ENCODE data around the gene CLEC11A. TPM values are rescaled to one million over a fixed set of nuclear protein-coding genes. Genes with fewer than 3 reads are reported as not detected.

CLEC11A gene
- total RNA-seq, 1 donor from 2014 or later = 12.7 TPM

DNA sequence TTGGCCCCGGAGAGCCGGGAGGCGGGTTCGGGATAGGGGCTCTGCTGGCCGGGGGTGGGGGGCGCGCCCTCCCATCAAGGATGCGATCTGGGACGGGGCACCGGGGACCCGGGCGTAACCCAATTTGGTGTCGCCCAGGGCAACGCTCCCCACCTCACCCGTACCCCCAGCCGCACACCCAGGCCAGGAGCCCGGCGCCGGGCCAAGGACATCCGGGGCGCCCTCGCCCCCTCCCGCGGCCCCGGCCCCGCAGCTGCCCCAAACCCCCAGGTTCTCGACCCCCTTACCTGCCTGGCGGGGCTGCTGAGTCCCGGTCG is 4.1 kb upstream of the CLEC11A start:
- peak overlapping the region; percentile 44 for H3K4me3 ChIP-seq (ENCODE audit: low read depth, low read length)
- TF ChIP-seq, protein P1, sequence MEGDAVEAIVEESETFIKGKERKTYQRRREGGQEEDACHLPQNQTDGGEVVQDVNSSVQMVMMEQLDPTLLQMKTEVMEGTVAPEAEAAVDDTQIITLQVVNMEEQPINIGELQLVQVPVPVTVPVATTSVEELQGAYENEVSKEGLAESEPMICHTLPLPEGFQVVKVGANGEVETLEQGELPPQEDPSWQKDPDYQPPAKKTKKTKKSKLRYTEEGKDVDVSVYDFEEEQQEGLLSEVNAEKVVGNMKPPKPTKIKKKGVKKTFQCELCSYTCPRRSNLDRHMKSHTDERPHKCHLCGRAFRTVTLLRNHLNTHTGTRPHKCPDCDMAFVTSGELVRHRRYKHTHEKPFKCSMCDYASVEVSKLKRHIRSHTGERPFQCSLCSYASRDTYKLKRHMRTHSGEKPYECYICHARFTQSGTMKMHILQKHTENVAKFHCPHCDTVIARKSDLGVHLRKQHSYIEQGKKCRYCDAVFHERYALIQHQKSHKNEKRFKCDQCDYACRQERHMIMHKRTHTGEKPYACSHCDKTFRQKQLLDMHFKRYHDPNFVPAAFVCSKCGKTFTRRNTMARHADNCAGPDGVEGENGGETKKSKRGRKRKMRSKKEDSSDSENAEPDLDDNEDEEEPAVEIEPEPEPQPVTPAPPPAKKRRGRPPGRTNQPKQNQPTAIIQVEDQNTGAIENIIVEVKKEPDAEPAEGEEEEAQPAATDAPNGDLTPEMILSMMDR (conservative IDR thresholded peaks at IDR 0.05; ENCODE audit: low read depth, low read length) = no peak
- DNase-seq (ENCODE audit: low read depth) = no peak

DNA sequence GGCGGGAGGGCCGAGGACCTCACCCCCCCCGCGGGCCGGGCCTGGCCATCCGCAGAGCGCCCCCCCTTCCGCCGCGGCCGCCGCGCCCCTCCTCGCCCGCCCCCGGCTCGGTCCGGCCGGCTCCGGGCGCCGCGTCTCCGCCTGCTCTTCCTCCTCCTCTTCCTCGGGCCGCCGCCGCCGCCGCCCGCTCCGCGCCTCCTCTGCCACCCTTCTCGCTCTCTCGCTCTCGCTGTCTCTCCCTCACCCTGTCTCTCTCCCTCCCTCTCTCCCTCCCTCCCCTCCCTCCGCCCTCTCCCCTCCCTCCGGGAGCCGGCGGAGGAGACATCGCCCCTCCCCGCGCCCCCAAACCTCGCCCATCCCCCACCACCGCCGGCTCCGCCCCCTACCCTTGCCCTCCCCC is 3.6 kb upstream of the CLEC11A start, which contains the start of gene SHANK1:
SHANK1 (minus strand) TSS at position 237 of the 400 bp plus-strand sequence. CDS start 2,883 bp downstream, outside the sequence.
- no peak for DNase-seq (ENCODE audit: low read depth)
- H3K4me3 ChIP-seq (ENCODE audit: low read depth, low read length) = peak within 1 kb of the TSS; percentile 44
- TF ChIP-seq, protein P1 (conservative IDR thresholded peaks at IDR 0.05; ENCODE audit: low read depth, low read length) = no peak

DNA sequence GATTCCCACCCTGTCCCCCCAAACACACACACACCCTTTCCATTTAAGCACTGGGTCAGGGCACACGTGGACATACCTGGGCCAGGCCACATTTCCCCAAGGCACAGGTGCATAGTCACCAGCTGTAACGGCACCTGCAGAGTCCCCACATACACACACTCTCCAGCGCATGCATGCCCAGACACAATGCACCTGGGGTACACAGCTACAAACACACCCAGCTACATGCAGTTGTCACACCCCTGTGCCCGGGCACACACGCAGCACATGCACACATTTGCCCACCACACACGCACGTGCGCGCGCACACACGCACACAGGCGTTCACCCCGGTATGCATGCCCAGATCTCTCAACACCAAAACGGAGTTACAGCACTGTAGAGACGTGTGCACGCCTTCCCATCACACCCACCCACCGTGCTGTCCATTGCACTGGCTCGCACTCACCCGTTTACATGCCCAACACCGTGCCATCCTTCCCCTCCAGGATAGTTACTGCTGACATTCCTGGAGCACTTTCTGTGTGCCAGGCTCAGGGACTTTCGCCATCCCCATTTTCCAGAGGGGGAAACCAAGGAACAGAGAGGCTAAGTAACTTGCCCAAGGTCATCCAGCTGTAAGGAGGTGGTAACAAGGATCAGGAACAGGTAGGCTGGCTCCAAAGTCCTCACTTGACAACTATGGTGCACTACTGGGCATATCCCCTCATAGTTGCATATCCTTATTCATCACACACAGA is 2.8 kb upstream of the CLEC11A start:
- no peak for DNase-seq (ENCODE audit: low read depth)
- no peak overlapping the region for H3K4me3 ChIP-seq (ENCODE audit: low read depth, low read length)
- TF ChIP-seq, protein P1 (conservative IDR thresholded peaks at IDR 0.05; ENCODE audit: low read depth, low read length) = no peak

DNA sequence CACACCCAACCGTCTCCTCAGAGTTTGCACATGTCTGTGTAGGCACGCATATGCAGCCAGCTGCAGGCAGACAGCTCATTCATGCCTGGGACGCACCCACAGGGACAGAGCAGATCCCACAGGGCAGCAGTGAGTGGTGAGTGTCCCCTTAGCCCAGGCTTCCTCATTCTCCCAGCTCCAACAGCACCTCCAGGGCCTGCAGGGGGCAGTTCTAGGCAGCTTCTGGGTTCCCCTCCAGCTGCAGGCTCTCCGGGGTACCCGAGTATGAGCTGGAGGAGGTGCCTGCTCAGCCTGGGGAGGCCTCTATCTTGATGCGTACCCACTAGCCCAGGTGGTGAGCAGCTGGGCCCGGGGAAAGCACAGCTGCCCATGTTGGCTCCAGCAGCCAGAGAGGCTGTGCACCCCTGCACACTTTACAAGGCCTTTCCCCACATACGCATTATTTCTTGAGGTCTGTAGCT is 2.2 kb upstream of the CLEC11A start:
- DNase-seq (ENCODE audit: low read depth) = no peak
- TF ChIP-seq, protein P1 (conservative IDR thresholded peaks at IDR 0.05; ENCODE audit: low read depth, low read length) = peak; percentile 16
- H3K4me3 ChIP-seq (ENCODE audit: low read depth, low read length) = no peak overlapping the region

DNA sequence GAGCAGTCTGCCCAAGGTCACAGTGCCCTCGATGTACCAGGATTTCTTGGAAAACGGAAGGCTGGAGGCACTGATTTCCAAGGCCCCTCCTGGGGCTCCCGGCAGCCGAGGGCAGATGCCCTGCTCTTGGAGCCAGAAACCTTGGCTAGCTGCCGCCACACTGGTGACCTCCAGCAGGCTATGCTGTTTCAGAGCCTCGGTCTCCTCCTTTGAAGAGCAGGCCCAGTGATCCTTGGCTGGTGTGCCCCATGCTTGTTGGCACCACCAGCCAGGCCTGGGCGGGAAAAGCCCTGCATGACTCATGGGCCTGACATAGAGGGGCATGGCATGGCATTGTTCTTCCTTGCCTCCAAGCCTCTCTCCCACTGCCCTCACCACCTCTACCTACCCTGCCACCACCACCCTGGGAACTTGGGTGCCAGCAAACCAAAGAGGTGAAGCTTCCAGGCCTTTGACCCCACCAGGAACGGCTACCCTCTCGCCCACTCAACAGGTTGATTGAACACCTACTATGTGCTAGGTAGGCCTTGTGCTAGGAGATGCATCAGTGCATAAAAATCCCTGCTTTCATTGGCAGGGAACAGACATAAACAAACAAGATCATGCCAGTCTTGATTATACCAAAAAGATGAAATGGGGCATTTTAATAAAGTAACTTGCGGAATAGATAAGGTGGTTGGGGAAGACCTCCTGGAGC is 1.6 kb upstream of the CLEC11A start:
- no peak for DNase-seq (ENCODE audit: low read depth)
- TF ChIP-seq, protein P1 (conservative IDR thresholded peaks at IDR 0.05; ENCODE audit: low read depth, low read length) = no peak
- H3K4me3 ChIP-seq (ENCODE audit: low read depth, low read length) = no peak overlapping the region

DNA sequence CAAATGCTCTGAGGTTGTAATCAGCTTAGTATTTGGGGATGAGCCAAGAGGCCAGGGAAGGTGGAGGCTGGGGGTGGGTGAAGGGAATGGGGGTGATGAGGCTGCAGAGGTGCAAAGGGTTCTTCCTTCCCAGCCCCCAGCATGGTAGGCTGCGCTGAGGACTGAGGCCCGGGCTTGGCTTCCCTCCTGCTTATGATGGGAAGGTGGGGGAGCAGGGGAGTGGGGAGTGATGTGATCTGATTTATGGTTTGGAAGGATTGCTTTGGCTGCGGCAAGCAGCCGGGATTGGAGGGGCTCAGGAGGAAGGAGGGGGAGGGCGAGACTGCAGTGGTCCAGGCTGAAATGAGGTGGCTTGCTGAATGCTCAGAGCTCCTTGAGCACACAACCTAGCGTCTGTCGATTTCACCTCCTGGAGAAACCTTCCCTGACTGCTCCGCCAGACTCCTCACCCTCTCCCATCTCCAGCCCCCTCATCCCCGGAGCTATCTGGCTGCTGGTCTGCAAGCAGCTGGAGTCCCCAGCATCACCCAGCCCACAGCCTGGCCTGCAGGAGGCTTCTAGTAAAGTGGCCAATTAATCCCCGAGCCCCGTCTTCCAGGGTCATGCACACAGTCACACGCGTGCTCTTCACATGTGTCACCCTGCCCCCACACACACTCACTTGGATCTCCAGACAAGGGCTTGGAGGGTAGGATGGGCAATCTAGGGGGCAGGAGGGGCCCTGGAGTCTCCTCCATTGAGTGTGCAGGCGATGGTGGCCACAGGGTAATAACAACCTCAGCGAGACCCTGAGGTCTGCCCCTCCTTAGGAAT is 757 bp upstream of the CLEC11A start:
- TF ChIP-seq, protein P1 (conservative IDR thresholded peaks at IDR 0.05; ENCODE audit: low read depth, low read length) = no peak
- H3K4me3 ChIP-seq (ENCODE audit: low read depth, low read length) = no peak overlapping the region

More for the DNA sequence above, 757 bp upstream of the CLEC11A start:
- no peak for DNase-seq (ENCODE audit: low read depth)
